HCT116 (cell line): ENCODE measurements around the gene EEF1E1. TPM values are rescaled to one million over a fixed set of nuclear protein-coding genes. Genes with fewer than 3 reads are reported as not detected.

Experiments used
- ATAC-seq: fragments of 200-7000 bp; cut with Tn5 transposase; 2 replicates; pipeline ENCODE4 v1.9.1; 2020; ENCODE audit warnings: mild to moderate bottlenecking, moderate library complexity
- BruUV-seq: library from RNA; stranded (reverse); fragments of 400-500 nt; replicated peaks from 2 replicates; lab custom pipeline; 2021; lab: Mats Ljungman, UMichigan
- CTCF ChIA-PET: fragments of 300-600 bp; sonication (Branson Sonifier 250); formaldehyde crosslinking; loops from one replicate; lab custom pipeline; 2021; ENCODE audit warnings: antibody characterized with exemption; lab: Charles Lee
- POLR2A ChIA-PET: fragments of 300-600, 350-600 bp; sonication (Branson Sonifier 250); formaldehyde crosslinking; loops from one replicate; lab custom pipeline; 2021; ENCODE audit warnings: antibody characterized with exemption; lab: Charles Lee
- RAD21 ChIA-PET, 2 experiments: fragments of 300-600 bp; sonication (Branson Sonifier 250); formaldehyde crosslinking; loops; one replicate each; lab custom pipeline; 2023; ENCODE audit warnings: low total read pairs in 2 of 2; ENCODE audit not compliant: uncharacterized antibody in 2 of 2, unreplicated experiment in 2 of 2, low non-redundant PET in 1 of 2; lab: Charles Lee
- DNase-seq: peaks from one replicate; pipeline ENCODE4 v3.0.0-alpha.2; 2010; ENCODE audit warnings: low read depth, low spot score
- H2AFZ ChIP-seq: fragments of 200-600 bp; shearing (Covaris generic), sonication (generic); 2 replicates; pipeline ENCODE4 v1.6.1; 2017; ENCODE audit warnings: low read depth, mixed run types, mixed read lengths, antibody characterized with exemption, low read length; ENCODE audit not compliant: poor library complexity, severe bottlenecking
- H3K27ac ChIP-seq: 2 replicates; pipeline ENCODE4 v1.5.1; 2012; ENCODE audit warnings: low read depth, low read length
- H3K27me3 ChIP-seq: fragments of 200-600 bp; sonication (generic); 2 replicates; pipeline ENCODE4 v1.6.1; 2016; ENCODE audit warnings: mixed run types, low read length, mixed read lengths; ENCODE audit not compliant: insufficient read depth
- H3K36me3 ChIP-seq, 2 experiments: fragments of 200-500 bp in 1 of 2; fragments of 200-600 bp in 1 of 2; sonication (Bioruptor generic) in 1 of 2; sonication (generic) in 1 of 2; 2 replicates each; pipeline versions ENCODE4 v1.5.1 to v1.6.1; 2014 to 2016; ENCODE audit warnings: low read length in 2 of 2, inconsistent platforms in 1 of 2, mixed read lengths in 1 of 2, mixed run types in 1 of 2; ENCODE audit not compliant: insufficient read depth in 2 of 2, control insufficient read depth in 1 of 2
- H3K4me1 ChIP-seq, 2 experiments: fragments of 200-600 bp in 1 of 2; sonication (generic) in 1 of 2; 2 replicates each; pipeline versions ENCODE4 v1.5.1 to v1.6.1; 2012 to 2017; ENCODE audit warnings: low read length in 2 of 2, inconsistent platforms in 1 of 2, mild to moderate bottlenecking in 1 of 2, mixed read lengths in 1 of 2, mixed run types in 1 of 2, moderate library complexity in 1 of 2; ENCODE audit not compliant: insufficient read depth in 2 of 2, control insufficient read depth in 1 of 2
- H3K4me2 ChIP-seq: fragments of 200-600 bp; sonication (generic); 2 replicates; pipeline ENCODE4 v1.6.1; 2017; ENCODE audit warnings: mixed run types, low read length, mixed read lengths
- H3K4me3 ChIP-seq, 2 experiments: fragments of 200-600 bp in 1 of 2; sonication (generic) in 1 of 2; replicated peaks in 1 of 2; 2 replicates each; pipeline ENCODE4 v1.5.1; 2011 to 2016; ENCODE audit warnings: low read length in 2 of 2, control low read depth in 1 of 2, low read depth in 1 of 2, mild to moderate bottlenecking in 1 of 2, mixed read lengths in 1 of 2, mixed run types in 1 of 2
- H3K79me2 ChIP-seq: fragments of 200-600 bp; sonication (generic); 2 replicates; pipeline ENCODE4 v1.6.1; 2017; ENCODE audit warnings: mild to moderate bottlenecking, mixed run types, low read length, moderate library complexity, mixed read lengths; ENCODE audit not compliant: insufficient read depth
- H3K9ac ChIP-seq: fragments of 200-600 bp; sonication (generic); 2 replicates; pipeline ENCODE4 v1.6.1; 2016; ENCODE audit warnings: low read length, mixed read lengths
- H3K9me2 ChIP-seq: fragments of 200-600 bp; sonication (generic), shearing (Covaris generic); 2 replicates; pipeline ENCODE4 v1.6.1; 2017; ENCODE audit warnings: mixed run types, mild to moderate bottlenecking, moderate library complexity; ENCODE audit not compliant: insufficient read depth
- H3K9me3 ChIP-seq, 2 experiments: fragments of 200-500 bp in 1 of 2; fragments of 200-600 bp in 1 of 2; sonication (Bioruptor generic) in 1 of 2; sonication (generic) in 1 of 2; 2 replicates each; pipeline ENCODE4 v1.6.1; 2014 to 2017; ENCODE audit warnings: low read length in 2 of 2, mixed read lengths in 2 of 2, inconsistent platforms in 1 of 2, low read depth in 1 of 2, mild to moderate bottlenecking in 1 of 2, mixed run types in 1 of 2, moderate library complexity in 1 of 2; ENCODE audit not compliant: control insufficient read depth in 1 of 2, insufficient read depth in 1 of 2
- H4K20me1 ChIP-seq: fragments of 200-600 bp; sonication (generic), shearing (Covaris generic); 2 replicates; pipeline ENCODE4 v1.6.1; 2017; ENCODE audit warnings: mixed run types, mild to moderate bottlenecking, moderate library complexity; ENCODE audit not compliant: insufficient read depth
- ATF3 ChIP-seq: IDR thresholded peaks from 2 replicates; pipeline ENCODE4 v1.6.1; 2012
- CBX3 ChIP-seq: IDR thresholded peaks from 2 replicates; pipeline ENCODE4 v1.6.1; 2012; ENCODE audit warnings: low read depth
- EGR1 ChIP-seq: IDR thresholded peaks from 2 replicates; pipeline ENCODE4 v1.6.1; 2012; ENCODE audit warnings: low read depth
- ELF1 ChIP-seq: IDR thresholded peaks from 2 replicates; pipeline ENCODE4 v1.6.1; 2012; ENCODE audit warnings: low read depth, borderline replicate concordance
- EZH2 ChIP-seq: fragments of 200-600 bp; sonication (generic); IDR thresholded peaks from 2 replicates; pipeline ENCODE4 v1.6.1; 2017; ENCODE audit warnings: antibody characterized with exemption, mixed run types
- EZH2phosphoT487 ChIP-seq: fragments of 200-600 bp; IDR thresholded peaks from 2 replicates; pipeline ENCODE4 v1.6.1; 2018; ENCODE audit warnings: antibody characterized with exemption, borderline replicate concordance
- JUND ChIP-seq: IDR thresholded peaks from 2 replicates; pipeline ENCODE4 v1.6.1; 2012
- RAD21 ChIP-seq: IDR thresholded peaks from 2 replicates; pipeline ENCODE4 v1.6.1; 2012; ENCODE audit warnings: low read depth, mild to moderate bottlenecking
- SIN3A ChIP-seq: IDR thresholded peaks from 2 replicates; pipeline ENCODE4 v1.6.1; 2012; ENCODE audit warnings: low read depth
- SP1 ChIP-seq: IDR thresholded peaks from 2 replicates; pipeline ENCODE4 v1.6.1; 2012; ENCODE audit warnings: low read depth
- SRF ChIP-seq: IDR thresholded peaks from 2 replicates; pipeline ENCODE4 v1.6.1; 2012; ENCODE audit warnings: low read depth
- TCF7L2 ChIP-seq: IDR thresholded peaks from 2 replicates; pipeline ENCODE4 v1.7.0; 2011; ENCODE audit warnings: borderline replicate concordance, inconsistent platforms; ENCODE audit not compliant: insufficient read depth, insufficient read length; ENCODE audit errors: extremely low read depth
- ZFX ChIP-seq: fragments of 450-650 bp; IDR thresholded peaks from 2 replicates; pipeline ENCODE4 v1.6.1; 2017
- ZNF274 ChIP-seq: fragments of 200-500 bp; sonication (Bioruptor generic); IDR thresholded peaks from 2 replicates; pipeline ENCODE4 v1.6.1; 2014; ENCODE audit warnings: mild to moderate bottlenecking, low read depth, low read length, inconsistent platforms
- intact Hi-C: fragments of 100-400 bp; cut with micrococcal nuclease; formaldehyde crosslinking; loops from 2 replicates; pipeline ENCODE4 v1.10.0; 2022
- total RNA-seq: library from RNA; stranded (reverse); gene quantifications from one replicate; pipeline ENCODE4 v1.2.1, GENCODE V29; 2021; ENCODE audit not compliant: unreplicated experiment
- TF ChIP-seq, protein P1 (sequence below): IDR thresholded peaks from 2 replicates; pipeline ENCODE4 v1.6.1; 2012
- TF ChIP-seq, protein P2 (sequence below): IDR thresholded peaks from 2 replicates; pipeline ENCODE4 v1.6.1; 2011; ENCODE audit warnings: mild to moderate bottlenecking, low read length, moderate library complexity; ENCODE audit not compliant: insufficient replicate concordance; ENCODE audit errors: extremely low read depth

Gene EEF1E1
- total RNA-seq, 1 experiment from 2014 or later = 69.7 TPM

- H3K27ac ChIP-seq = no peak overlapping the region
- no peaks in the 10 kb centered on the region for H3K27me3 ChIP-seq
- no peak for DNase-seq
- H3K4me2 ChIP-seq = no peak overlapping the region
- H2AFZ ChIP-seq = no peak overlapping the region
- H3K9me2 ChIP-seq = no peaks in the 10 kb centered on the region
- ChIA-PET CTCF (no interaction called here), RAD21 (no interaction called here), POLR2A (no interaction called here)
- no peaks in the 10 kb centered on the region for H4K20me1 ChIP-seq
- 0 out of 4 replicates have a peak, but pooled peaks cover 0 to 3% of the 10 kb centered on the region in 2 experiments for H3K4me1 ChIP-seq
- TF ChIP-seq ZNF274 (no peak), SP1 (no peak), EZH2phosphoT487 (no peak), RAD21 (no peak), EGR1 (no peak), JUND (no peak), SIN3A (no peak), TCF7L2 (no peak), ATF3 (no peak)
- H3K4me3 ChIP-seq = no peak overlapping the region
- intact Hi-C loops = no loop called here
- H3K9me3 ChIP-seq = no peaks in the 10 kb centered on the region
- ATAC-seq = no peak
- BruUV-seq = no TSS peak
- H3K9ac ChIP-seq = no peak overlapping the region
- H3K79me2 ChIP-seq = peaks cover 15% of the 10 kb centered on the region
- no peaks in the 10 kb centered on the region for H3K36me3 ChIP-seq
Observed at GRCh38 chr6:8075185-8075584, 27.2 kb downstream of the EEF1E1 start.

DNA sequence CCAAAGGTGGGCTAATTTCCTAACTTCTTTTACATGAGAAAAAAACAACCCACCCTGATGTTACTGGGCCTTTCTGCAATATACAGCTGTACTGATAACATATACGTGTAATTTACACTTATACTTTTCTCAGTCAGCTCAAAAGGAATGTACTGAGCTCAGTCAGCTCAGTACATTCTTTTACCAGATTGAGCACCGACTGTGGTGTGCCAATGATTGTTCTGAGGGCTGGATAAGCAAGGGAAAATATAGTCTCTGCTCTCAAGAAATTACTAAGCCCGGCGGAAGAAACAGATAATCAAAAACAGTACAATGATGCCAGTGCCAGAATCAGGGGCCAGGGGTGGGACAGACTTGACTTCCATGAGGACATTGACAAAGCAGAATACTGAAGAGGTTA, 28.1 kb downstream of the EEF1E1 start:
- no peak overlapping the region for H3K9ac ChIP-seq
- H3K4me1 ChIP-seq = 0 out of 4 replicates have a peak, but pooled peaks cover 0 to 3% of the 10 kb centered on the region in 2 experiments
- POLR2A ChIA-PET = no interaction called here
- no TSS peak for BruUV-seq
- H3K4me3 ChIP-seq = no peak overlapping the region
- CTCF ChIA-PET = no interaction called here
- no peaks in the 10 kb centered on the region for H3K27me3 ChIP-seq
- H3K27ac ChIP-seq = no peak overlapping the region
- H3K9me3 ChIP-seq = no peaks in the 10 kb centered on the region
- no peaks in the 10 kb centered on the region for H4K20me1 ChIP-seq
- 0 out of 2 replicates have a peak, but pooled peaks cover 6% of the 10 kb centered on the region for H3K79me2 ChIP-seq
- intact Hi-C loops = no loop called here
- no peak for DNase-seq
- H3K9me2 ChIP-seq = no peaks in the 10 kb centered on the region
- no peak overlapping the region for H3K4me2 ChIP-seq
- H3K36me3 ChIP-seq = no peaks in the 10 kb centered on the region
- no peak for ATAC-seq
- RAD21 ChIA-PET = no interaction called here
- no peak overlapping the region for H2AFZ ChIP-seq
- TF ChIP-seq, protein P1, sequence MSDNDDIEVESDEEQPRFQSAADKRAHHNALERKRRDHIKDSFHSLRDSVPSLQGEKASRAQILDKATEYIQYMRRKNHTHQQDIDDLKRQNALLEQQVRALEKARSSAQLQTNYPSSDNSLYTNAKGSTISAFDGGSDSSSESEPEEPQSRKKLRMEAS = no peak
- TF ChIP-seq ZFX (no peak), ZNF274 (no peak), CBX3 (no peak), EGR1 (no peak), SRF (no peak), TCF7L2 (no peak), EZH2 (no peak), ATF3 (no peak), ELF1 (no peak), SIN3A (no peak), JUND (no peak)
- TF ChIP-seq, protein P2, sequence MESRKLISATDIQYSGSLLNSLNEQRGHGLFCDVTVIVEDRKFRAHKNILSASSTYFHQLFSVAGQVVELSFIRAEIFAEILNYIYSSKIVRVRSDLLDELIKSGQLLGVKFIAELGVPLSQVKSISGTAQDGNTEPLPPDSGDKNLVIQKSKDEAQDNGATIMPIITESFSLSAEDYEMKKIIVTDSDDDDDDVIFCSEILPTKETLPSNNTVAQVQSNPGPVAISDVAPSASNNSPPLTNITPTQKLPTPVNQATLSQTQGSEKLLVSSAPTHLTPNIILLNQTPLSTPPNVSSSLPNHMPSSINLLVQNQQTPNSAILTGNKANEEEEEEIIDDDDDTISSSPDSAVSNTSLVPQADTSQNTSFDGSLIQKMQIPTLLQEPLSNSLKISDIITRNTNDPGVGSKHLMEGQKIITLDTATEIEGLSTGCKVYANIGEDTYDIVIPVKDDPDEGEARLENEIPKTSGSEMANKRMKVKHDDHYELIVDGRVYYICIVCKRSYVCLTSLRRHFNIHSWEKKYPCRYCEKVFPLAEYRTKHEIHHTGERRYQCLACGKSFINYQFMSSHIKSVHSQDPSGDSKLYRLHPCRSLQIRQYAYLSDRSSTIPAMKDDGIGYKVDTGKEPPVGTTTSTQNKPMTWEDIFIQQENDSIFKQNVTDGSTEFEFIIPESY = no peak
